Measurements from ENCODE around the gene ABLIM2. TPM values are rescaled to one million over a fixed set of nuclear protein-coding genes. Genes with fewer than 3 reads are reported as not detected.

Gene ABLIM2
- total RNA-seq, 4 donors from 2014 or later = 177 to 281 (median 244) TPM

DNA sequence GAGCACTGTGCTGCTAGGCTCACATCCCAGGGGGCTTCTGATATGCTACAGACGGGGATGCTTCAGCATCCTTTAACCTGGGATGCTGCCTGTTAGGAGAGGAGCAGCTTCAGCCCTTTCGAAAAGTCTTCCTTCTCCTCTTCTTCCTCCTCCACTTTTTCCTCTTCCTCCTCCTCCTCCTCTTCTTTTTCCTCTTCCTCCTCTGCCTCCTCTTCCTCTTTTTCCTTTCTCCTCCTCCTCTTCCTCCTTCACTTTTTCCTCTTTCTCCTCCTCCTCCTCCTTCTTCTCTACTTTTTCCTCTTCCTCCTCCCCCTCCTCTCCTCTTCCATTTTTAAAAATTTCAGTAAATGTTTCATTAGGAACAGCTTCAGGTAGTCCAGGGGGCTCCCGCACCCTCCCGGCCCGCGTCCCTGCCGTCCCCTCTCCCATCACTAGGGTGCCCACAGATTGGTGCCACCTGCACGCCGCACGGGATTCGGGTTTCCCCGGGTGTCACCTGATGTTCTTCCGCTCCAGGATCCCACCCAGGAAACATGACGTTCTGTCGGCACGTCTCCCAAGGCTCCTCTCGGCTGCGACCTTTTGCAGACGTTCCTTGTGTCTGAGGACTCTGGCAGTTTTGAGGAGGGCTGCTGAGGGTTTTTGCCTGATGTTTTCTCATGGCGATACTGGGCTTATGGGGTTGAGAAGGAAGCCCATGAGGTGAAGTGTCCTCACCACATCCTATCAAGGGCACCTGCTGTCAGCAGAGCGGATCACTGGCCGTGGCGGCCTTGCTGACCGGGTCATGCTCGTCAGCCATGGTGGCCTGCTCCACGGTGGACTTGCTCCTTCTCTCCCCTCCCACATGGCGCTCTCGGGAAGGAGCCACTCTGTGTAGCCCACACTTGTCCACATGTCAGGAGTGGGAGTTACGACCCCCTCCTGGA, 135.6 kb downstream of the ABLIM2 start:
- TF ChIP-seq POLR2A (IDR thresholded peaks at IDR 0.05) (no peak), CTCF (IDR thresholded peaks at IDR 0.05 in 4 of 5, conservative IDR thresholded peaks at IDR 0.05 in 1 of 5) (no peak)
- DNase-seq (no peak), ATAC-seq (no peak)
- in situ Hi-C loops (cut with MboI; ENCODE audit: low sequenced_read_pairs in 4 of 4) (no loop called here), intact Hi-C loops (cut with DNase I; ENCODE audit: low total_unique reads) (no loop called here)
- no peaks in the 10 kb centered on the region for H3K9me3 ChIP-seq
- H3K27ac ChIP-seq = peak overlapping the region in 1 of 4 donors; percentile 29
- H3K36me3 ChIP-seq = peaks cover 0 to 78% of the 10 kb centered on the region in 2 donors
- H3K4me1 ChIP-seq = no peaks in the 10 kb centered on the region
- H3K4me3 ChIP-seq = no peak overlapping the region
- H3K27me3 ChIP-seq = no peaks in the 10 kb centered on the region

DNA sequence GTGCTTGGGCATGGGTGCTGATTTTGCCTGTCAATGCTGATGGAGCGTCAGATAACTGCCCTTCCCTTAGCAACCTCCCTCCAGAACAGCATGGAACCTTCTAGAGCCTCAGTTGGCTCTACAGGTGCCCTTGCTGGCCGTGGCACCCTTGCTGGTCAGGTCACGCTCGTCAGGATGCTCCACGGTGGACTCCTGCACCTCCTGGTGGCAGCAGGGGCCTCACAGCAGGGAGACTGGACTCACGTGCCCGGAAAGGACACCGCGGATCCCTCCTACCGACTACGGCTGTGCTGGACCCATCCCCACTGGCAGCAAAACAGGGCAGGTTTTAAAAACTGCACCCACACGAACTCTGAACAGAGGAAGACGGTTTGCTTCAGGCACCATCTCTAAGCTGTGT, 136.8 kb downstream of the ABLIM2 start:
- H3K36me3 ChIP-seq = peaks cover 0 to 78% of the 10 kb centered on the region in 2 donors
- in situ Hi-C loops (cut with MboI; ENCODE audit: low sequenced_read_pairs in 4 of 4) (no loop called here), intact Hi-C loops (cut with DNase I; ENCODE audit: low total_unique reads) (no loop called here)
- H3K27me3 ChIP-seq = no peaks in the 10 kb centered on the region
- ATAC-seq (peak in 1 of 2 donors; percentile 4), DNase-seq (no peak)
- no peaks in the 10 kb centered on the region for H3K9me3 ChIP-seq
- H3K4me3 ChIP-seq = no peak overlapping the region
- H3K27ac ChIP-seq = no peak overlapping the region
- no peaks in the 10 kb centered on the region for H3K4me1 ChIP-seq
- TF ChIP-seq POLR2A (IDR thresholded peaks at IDR 0.05) (no peak), CTCF (IDR thresholded peaks at IDR 0.05 in 4 of 5, conservative IDR thresholded peaks at IDR 0.05 in 1 of 5) (no peak)

DNA sequence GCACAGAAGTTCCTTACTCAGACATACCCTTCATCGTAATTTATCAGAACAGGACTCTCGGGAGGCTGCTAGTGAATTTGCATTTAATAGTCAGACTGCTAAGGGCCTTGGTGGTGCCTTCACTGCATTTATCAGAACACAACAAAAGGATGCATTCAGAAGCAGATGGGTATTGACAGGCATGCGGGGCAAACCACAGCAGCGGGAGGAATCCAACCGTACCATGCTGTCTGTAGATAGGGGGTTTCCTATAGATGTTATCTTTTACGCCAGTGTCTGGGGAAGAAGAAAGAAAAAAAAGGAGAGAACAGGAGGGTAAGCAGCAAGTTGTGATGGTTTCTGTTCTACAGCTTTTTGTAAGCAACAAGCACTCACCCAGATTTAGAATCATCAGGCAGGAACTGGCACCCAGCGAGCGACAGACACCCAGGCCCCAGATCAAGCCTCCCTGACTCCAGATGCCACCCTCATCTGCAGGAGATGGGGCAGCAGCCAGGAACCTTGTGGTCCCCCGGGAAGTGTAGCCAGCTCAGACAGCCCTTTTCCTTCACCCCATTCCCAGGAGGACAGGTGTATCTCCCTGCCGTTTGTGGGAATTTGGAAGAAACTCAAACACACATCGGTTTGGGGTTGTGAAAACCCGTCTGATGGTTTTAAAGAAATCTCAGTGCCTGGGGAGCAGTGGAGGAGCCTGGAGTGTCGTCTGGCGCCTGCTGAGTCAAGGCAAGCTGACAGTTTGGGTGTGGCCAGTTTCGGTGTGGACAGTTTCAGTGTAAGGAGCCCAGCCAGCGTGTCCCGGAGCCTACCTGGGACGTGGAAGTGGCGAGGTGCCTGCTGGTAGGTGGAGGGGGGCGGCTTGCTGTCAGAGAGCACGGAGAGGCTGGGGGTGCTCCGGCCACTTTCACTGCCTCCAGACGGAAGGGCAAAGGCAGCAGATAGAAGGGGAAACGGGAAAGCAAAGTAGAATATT, 138.9 kb downstream of the ABLIM2 start:
- no peaks in the 10 kb centered on the region for H3K27me3 ChIP-seq
- H3K27ac ChIP-seq = no peak overlapping the region
- in situ Hi-C loops (cut with MboI; ENCODE audit: low sequenced_read_pairs in 4 of 4) = no loop called here

GRCh38 chr4:8016527-8016926, 142.1 kb downstream of the ABLIM2 start:
- no peaks in the 10 kb centered on the region for H3K27me3 ChIP-seq
- H3K4me3 ChIP-seq = no peak overlapping the region
- in situ Hi-C loops (cut with MboI; ENCODE audit: low sequenced_read_pairs in 4 of 4) (no loop called here), intact Hi-C loops (cut with DNase I; ENCODE audit: low total_unique reads) (no loop called here)
- no peaks in the 10 kb centered on the region for H3K4me1 ChIP-seq
- TF ChIP-seq POLR2A (IDR thresholded peaks at IDR 0.05) (no peak), CTCF (IDR thresholded peaks at IDR 0.05 in 4 of 5, conservative IDR thresholded peaks at IDR 0.05 in 1 of 5) (no peak)
- DNase-seq (no peak), ATAC-seq (no peak)
- H3K36me3 ChIP-seq = peaks cover 0 to 59% of the 10 kb centered on the region in 2 donors
- H3K9me3 ChIP-seq = no peaks in the 10 kb centered on the region
- peak overlapping the region in 3 of 4 donors; percentile 14 to 41 (median 32) for H3K27ac ChIP-seq

More for the DNA sequence above, 138.9 kb downstream of the ABLIM2 start:
- H3K36me3 ChIP-seq = peaks cover 0 to 59% of the 10 kb centered on the region in 2 donors
- H3K9me3 ChIP-seq = no peaks in the 10 kb centered on the region
- ATAC-seq (no peak), DNase-seq (no peak)
- TF ChIP-seq CTCF (IDR thresholded peaks at IDR 0.05 in 4 of 5, conservative IDR thresholded peaks at IDR 0.05 in 1 of 5) (no peak), POLR2A (IDR thresholded peaks at IDR 0.05) (no peak)
- no peaks in the 10 kb centered on the region for H3K4me1 ChIP-seq
- intact Hi-C loops (cut with DNase I; ENCODE audit: low total_unique reads) = no loop called here
- no peak overlapping the region for H3K4me3 ChIP-seq

All from gastrocnemius medialis (tissue), 4 donors.